IMR-90 (cell line): ENCODE data around the gene GNB1L. TPM values are rescaled to one million over a fixed set of nuclear protein-coding genes. Genes with fewer than 3 reads are reported as not detected.
A peak's percentile ranks its signal among the peaks of the same experiment; 100 is the strongest.

Source experiments
- ATAC-seq: fragments of 200-7000 bp; cut with Tn5 transposase; 2 replicates; pipeline ENCODE4 v1.9.1; 2020; ENCODE audit warnings: low read depth, mild to moderate bottlenecking, moderate library complexity
- BruUV-seq: library from RNA; stranded (reverse); fragments of 400-500 nt; replicated peaks from 2 replicates; lab custom pipeline; 2021; lab: Mats Ljungman, UMichigan
- CTCF ChIA-PET: fragments of 300-600 bp; formaldehyde crosslinking; extraction: SDS; loops from one replicate; lab custom pipeline; 2021; ENCODE audit warnings: antibody characterized with exemption; lab: Yijun Ruan, JAX
- POLR2A ChIA-PET: fragments of 300-600 bp; sonication (Branson Sonifier 250); formaldehyde crosslinking; loops from one replicate; lab custom pipeline; 2022; ENCODE audit warnings: antibody characterized with exemption; ENCODE audit not compliant: unreplicated experiment; lab: Charles Lee
- DNase-seq: peaks from one replicate; pipeline ENCODE4 v3.0.0; 2013
- H2AFZ ChIP-seq: replicated peaks from 2 replicates; pipeline ENCODE3; 2013; ENCODE audit warnings: low read length, mild to moderate bottlenecking; ENCODE audit not compliant: poor library complexity
- H2AK5ac ChIP-seq: 2 replicates; pipeline ENCODE4 v1.6.1; 2013; ENCODE audit warnings: low read depth, low read length, inconsistent platforms
- H2AK9ac ChIP-seq: replicated peaks from 2 replicates; pipeline ENCODE3; 2013; ENCODE audit warnings: mild to moderate bottlenecking, low read depth, low read length, moderate library complexity; ENCODE audit not compliant: poor library complexity
- H2BK120ac ChIP-seq: 2 replicates; pipeline ENCODE4 v1.6.1; 2013; ENCODE audit warnings: low read depth, low read length, inconsistent platforms
- H2BK15ac ChIP-seq: 3 replicates; pipeline ENCODE4 v1.6.1; 2013; ENCODE audit warnings: low read depth, low read length, inconsistent platforms
- H2BK20ac ChIP-seq: 2 replicates; pipeline ENCODE4 v1.6.1; 2013; ENCODE audit warnings: low read depth, mild to moderate bottlenecking, inconsistent platforms, low read length, moderate library complexity
- H2BK5ac ChIP-seq: 2 replicates; pipeline ENCODE4 v1.6.1; 2013; ENCODE audit warnings: mild to moderate bottlenecking, low read depth, low read length, inconsistent platforms; ENCODE audit not compliant: poor library complexity, severe bottlenecking
- H3K14ac ChIP-seq: replicated peaks from 2 replicates; pipeline ENCODE4 v1.6.1; 2013; ENCODE audit warnings: low read depth, low read length, inconsistent platforms
- H3K18ac ChIP-seq: 2 replicates; pipeline ENCODE4 v1.6.1; 2013; ENCODE audit warnings: low read depth, low read length, control low read depth
- H3K23ac ChIP-seq: 2 replicates; pipeline ENCODE4 v1.6.1; 2013; ENCODE audit warnings: low read depth, low read length, inconsistent platforms
- H3K27ac ChIP-seq: 2 replicates; pipeline ENCODE4 v1.5.1; 2013; ENCODE audit warnings: mild to moderate bottlenecking, control low read depth, low read length; ENCODE audit not compliant: insufficient read depth
- H3K27me3 ChIP-seq: 2 replicates; pipeline ENCODE4 v1.6.1; 2013; ENCODE audit warnings: low read length; ENCODE audit not compliant: control insufficient read depth, insufficient read depth
- H3K36me3 ChIP-seq: 2 replicates; pipeline ENCODE4 v1.6.1; 2013; ENCODE audit warnings: low read length, mixed read lengths; ENCODE audit not compliant: control insufficient read depth, insufficient read depth
- H3K4ac ChIP-seq: 2 replicates; pipeline ENCODE4 v1.6.1; 2013; ENCODE audit warnings: low read depth, low read length, inconsistent platforms
- H3K4me1 ChIP-seq: 2 replicates; pipeline ENCODE4 v1.6.1; 2013; ENCODE audit warnings: low read length, mixed read lengths; ENCODE audit not compliant: control insufficient read depth, insufficient read depth
- H3K4me2 ChIP-seq: 2 replicates; pipeline ENCODE4 v1.6.1; 2013; ENCODE audit warnings: low read depth, mild to moderate bottlenecking, control low read depth, low read length, moderate library complexity
- H3K4me3 ChIP-seq: 2 replicates; pipeline ENCODE4 v1.5.1; 2013; ENCODE audit warnings: low read depth, mild to moderate bottlenecking, control low read depth, low read length, moderate library complexity; ENCODE audit not compliant: insufficient read depth
- H3K56ac ChIP-seq: 2 replicates; pipeline ENCODE4 v1.6.1; 2013; ENCODE audit warnings: low read length, inconsistent platforms; ENCODE audit not compliant: insufficient read depth; ENCODE audit errors: extremely low read depth
- H3K79me1 ChIP-seq, 2 experiments: 2 replicates each; pipeline ENCODE4 v1.6.1; 2013; ENCODE audit warnings: low read length in 2 of 2, inconsistent platforms in 1 of 2, low read depth in 1 of 2
- H3K9ac ChIP-seq: 2 replicates; pipeline ENCODE4 v1.6.1; 2013; ENCODE audit warnings: low read depth, low read length, control low read depth
- H3K9me1 ChIP-seq: 2 replicates; pipeline ENCODE4 v1.6.1; 2013; ENCODE audit warnings: low read length, inconsistent platforms; ENCODE audit not compliant: insufficient read depth
- H3K9me3 ChIP-seq: 2 replicates; pipeline ENCODE4 v1.6.1; 2013; ENCODE audit warnings: low read length; ENCODE audit not compliant: control insufficient read depth, insufficient read depth
- H4K20me1 ChIP-seq: 2 replicates; pipeline ENCODE4 v1.6.1; 2013; ENCODE audit warnings: low read length, inconsistent platforms; ENCODE audit not compliant: insufficient read depth
- H4K5ac ChIP-seq: 2 replicates; pipeline ENCODE4 v1.6.1; 2013; ENCODE audit warnings: mild to moderate bottlenecking, low read depth, low read length, control low read depth
- H4K8ac ChIP-seq, 2 experiments: 2 replicates each; pipeline ENCODE4 v1.6.1; 2013; ENCODE audit warnings: low read depth in 2 of 2, low read length in 2 of 2, control low read depth in 1 of 2, inconsistent platforms in 1 of 2
- H4K91ac ChIP-seq: 2 replicates; pipeline ENCODE4 v1.6.1; 2013; ENCODE audit warnings: low read depth, low read length, inconsistent platforms; ENCODE audit not compliant: insufficient read depth
- BHLHE40 ChIP-seq: fragments of 150-350 bp; IDR thresholded peaks from 2 replicates; pipeline ENCODE4 v1.6.1; 2016; ENCODE audit warnings: mild to moderate bottlenecking, low read depth, low read length
- CEBPB ChIP-seq: IDR thresholded peaks from 2 replicates; pipeline ENCODE4 v1.6.1; 2012; ENCODE audit warnings: low read depth, low read length, improper control_type of control experiment
- CHD1 ChIP-seq: IDR thresholded peaks from 2 replicates; pipeline ENCODE4 v1.6.1; 2012; ENCODE audit warnings: low read depth, low read length, improper control_type of control experiment
- CTCF ChIP-seq: conservative IDR thresholded peaks from 2 replicates; pipeline ENCODE4 v1.5.1; 2012; ENCODE audit warnings: mild to moderate bottlenecking, low read depth, low read length, improper control_type of control experiment
- FOS ChIP-seq: fragments of 150-350 bp; IDR thresholded peaks from 2 replicates; pipeline ENCODE4 v1.6.1; 2016; ENCODE audit warnings: low read depth, low read length
- MAFK ChIP-seq: IDR thresholded peaks from 2 replicates; pipeline ENCODE4 v1.6.1; 2012; ENCODE audit warnings: low read depth, low read length, improper control_type of control experiment
- MAZ ChIP-seq: IDR thresholded peaks from 2 replicates; pipeline ENCODE4 v1.6.1; 2012; ENCODE audit warnings: low read depth, mild to moderate bottlenecking, low read length, improper control_type of control experiment, moderate library complexity, borderline replicate concordance
- NFE2L2 ChIP-seq: fragments of 150-350 bp; IDR thresholded peaks from 2 replicates; pipeline ENCODE4 v1.6.1; 2016; ENCODE audit warnings: low read depth, mild to moderate bottlenecking, low read length
- POLR2A ChIP-seq: IDR thresholded peaks from 2 replicates; pipeline ENCODE4 v1.6.1; 2012; ENCODE audit warnings: mild to moderate bottlenecking, low read depth, low read length
- RAD21 ChIP-seq: IDR thresholded peaks from 2 replicates; pipeline ENCODE4 v1.6.1; 2012; ENCODE audit warnings: low read length, improper control_type of control experiment
- RCOR1 ChIP-seq: IDR thresholded peaks from 2 replicates; pipeline ENCODE4 v1.6.1; 2012; ENCODE audit warnings: mild to moderate bottlenecking, low read length, improper control_type of control experiment; ENCODE audit not compliant: insufficient replicate concordance
- RFX5 ChIP-seq: IDR thresholded peaks from 2 replicates; pipeline ENCODE4 v1.8.0; 2012; ENCODE audit warnings: low read depth, mild to moderate bottlenecking, low read length, moderate library complexity
- SMC3 ChIP-seq: fragments of 150-350 bp; IDR thresholded peaks from 2 replicates; pipeline ENCODE4 v1.6.1; 2016; ENCODE audit warnings: low read depth, mild to moderate bottlenecking, antibody characterized with exemption, low read length, moderate library complexity
- WGBS, 2 experiments: methylation state at CpG; one replicate each; pipeline versions ENCODE4 v1.1.5 to v1.1.7; 2013; ENCODE audit warnings: missing lambda C conversion rate in 2 of 2; ENCODE audit not compliant: insufficient read length in 1 of 2; ENCODE audit errors: extremely low coverage in 2 of 2; 5-methylcytosine and 5-hydroxymethylcytosine counted together
- dilution Hi-C: fragments of 300-500 bp; cut with HindIII; formaldehyde crosslinking; loops from one replicate; pipeline ENCODE4 v1.14.3; 2018; ENCODE audit warnings: low sequenced_read_pairs; ENCODE audit not compliant: unreplicated experiment
- in situ Hi-C: fragments of 300-500 bp; cut with MboI; formaldehyde crosslinking; loops from 3 replicates; pipeline ENCODE4 v1.14.3; 2019; ENCODE audit warnings: low sequenced_read_pairs, inconsistent platforms, mixed read lengths
- intact Hi-C: fragments of 100-400 bp; cut with micrococcal nuclease; formaldehyde crosslinking; loops from 2 replicates; pipeline ENCODE4 v1.10.0; 2022
- polyA plus RNA-seq, 3 experiments: library from polyadenylated mRNA; depleted of rRNA; stranded (reverse); fragments of >200 nt; gene quantifications; 2 replicates each; pipeline ENCODE4 v1.2.3, GENCODE V29; 2012; ENCODE audit warnings: low replicate concordance in 1 of 3
- total RNA-seq: library from RNA; depleted of rRNA; stranded (reverse); fragments of >200 nt; gene quantifications from 2 replicates; pipeline ENCODE4 v1.2.3, GENCODE V29; 2012
- TF ChIP-seq, protein P1 (sequence below): fragments of 150-350 bp; IDR thresholded peaks from 2 replicates; pipeline ENCODE4 v1.6.1; 2017; ENCODE audit warnings: mild to moderate bottlenecking, antibody characterized with exemption, low read length, low read depth
- TF ChIP-seq, protein P2 (sequence below): fragments of 150-350 bp; IDR thresholded peaks from 2 replicates; pipeline ENCODE4 v1.6.1; 2016; ENCODE audit warnings: low read depth, mild to moderate bottlenecking, low read length, moderate library complexity, borderline replicate concordance

Gene GNB1L
- total and polyA plus RNA-seq, 2 of the 4 experiments (the other 2 are of a cell fraction): 2.5 to 4.4 TPM

DNA sequence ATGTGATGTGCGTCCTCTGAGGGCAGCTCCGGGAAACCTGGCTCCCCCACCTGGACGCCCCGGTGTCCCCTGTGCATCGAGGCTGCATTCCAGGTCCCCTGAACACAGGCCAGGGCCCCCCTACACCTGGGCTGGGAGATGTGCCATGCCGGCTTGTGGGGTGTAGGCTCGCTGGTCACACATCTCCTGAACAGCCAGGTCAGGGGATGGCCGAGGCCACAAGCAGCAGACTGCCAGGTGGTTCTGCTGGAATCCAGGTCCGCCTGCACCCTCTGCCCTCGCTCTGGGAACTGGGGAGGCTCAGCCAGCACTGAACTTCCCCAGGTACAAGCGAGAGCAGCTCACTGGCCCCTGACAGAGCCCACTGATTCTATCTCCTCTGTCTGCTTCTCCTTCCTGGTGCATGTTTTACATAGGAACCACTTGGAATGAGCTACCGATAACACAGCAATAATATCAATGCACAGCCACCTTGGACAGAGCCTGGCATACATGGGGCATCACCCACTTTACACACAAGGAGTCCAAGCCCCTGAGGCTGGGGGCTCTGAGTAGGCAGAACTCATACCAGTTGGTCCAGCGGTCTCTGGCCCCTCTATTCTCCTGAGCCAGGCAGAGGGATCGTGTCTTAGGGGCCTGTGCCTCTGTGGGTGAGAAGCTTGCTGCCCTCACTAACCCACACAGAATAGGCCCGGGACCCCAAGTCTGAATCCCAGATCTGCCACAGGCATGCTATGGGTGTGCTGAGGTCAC is 47.3 kb downstream of the GNB1L start:
- no TSS peak for BruUV-seq
- H3K27me3 ChIP-seq: no peaks in the 10 kb centered on the region
- peak overlapping the region; percentile 63 for H2AFZ ChIP-seq
- DNase-seq (no peak), ATAC-seq (no peak)
- H3K18ac ChIP-seq: no peak overlapping the region
- dilution Hi-C loops: no loop called here
- H3K14ac ChIP-seq: no peak overlapping the region
- CTCF ChIA-PET: no interaction called here
- no peak overlapping the region for H3K4me2 ChIP-seq
- H2BK120ac ChIP-seq: no peak overlapping the region
- peaks cover 4% of the 10 kb centered on the region; the same call in 1 of the 2 replicates for H3K9me1 ChIP-seq
- no peak overlapping the region for H3K4me3 ChIP-seq
- in situ Hi-C loops: no loop called here
- POLR2A ChIA-PET: no interaction called here
- H2BK20ac ChIP-seq: no peak overlapping the region
- TF ChIP-seq, protein P1, sequence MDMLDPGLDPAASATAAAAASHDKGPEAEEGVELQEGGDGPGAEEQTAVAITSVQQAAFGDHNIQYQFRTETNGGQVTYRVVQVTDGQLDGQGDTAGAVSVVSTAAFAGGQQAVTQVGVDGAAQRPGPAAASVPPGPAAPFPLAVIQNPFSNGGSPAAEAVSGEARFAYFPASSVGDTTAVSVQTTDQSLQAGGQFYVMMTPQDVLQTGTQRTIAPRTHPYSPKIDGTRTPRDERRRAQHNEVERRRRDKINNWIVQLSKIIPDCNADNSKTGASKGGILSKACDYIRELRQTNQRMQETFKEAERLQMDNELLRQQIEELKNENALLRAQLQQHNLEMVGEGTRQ: no peak
- no peak for TF ChIP-seq RFX5
- TF ChIP-seq CTCF: no peak
- TF ChIP-seq FOS: no peak
- TF ChIP-seq MAZ: no peak
- no peak for TF ChIP-seq POLR2A
- no peak for TF ChIP-seq SMC3
- TF ChIP-seq NFE2L2: no peak
- TF ChIP-seq MAFK: no peak
- TF ChIP-seq RAD21: no peak
- no peak for TF ChIP-seq CHD1
- no peak for TF ChIP-seq RCOR1
- TF ChIP-seq CEBPB: no peak
- TF ChIP-seq, protein P2, sequence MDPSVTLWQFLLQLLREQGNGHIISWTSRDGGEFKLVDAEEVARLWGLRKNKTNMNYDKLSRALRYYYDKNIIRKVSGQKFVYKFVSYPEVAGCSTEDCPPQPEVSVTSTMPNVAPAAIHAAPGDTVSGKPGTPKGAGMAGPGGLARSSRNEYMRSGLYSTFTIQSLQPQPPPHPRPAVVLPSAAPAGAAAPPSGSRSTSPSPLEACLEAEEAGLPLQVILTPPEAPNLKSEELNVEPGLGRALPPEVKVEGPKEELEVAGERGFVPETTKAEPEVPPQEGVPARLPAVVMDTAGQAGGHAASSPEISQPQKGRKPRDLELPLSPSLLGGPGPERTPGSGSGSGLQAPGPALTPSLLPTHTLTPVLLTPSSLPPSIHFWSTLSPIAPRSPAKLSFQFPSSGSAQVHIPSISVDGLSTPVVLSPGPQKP: no peak
- no peak for TF ChIP-seq BHLHE40
- no peaks in the 10 kb centered on the region for H3K79me1 ChIP-seq
- no peak overlapping the region for H4K91ac ChIP-seq
- no peaks in the 10 kb centered on the region for H3K9me3 ChIP-seq
- no peak overlapping the region for H2BK5ac ChIP-seq
- no peak overlapping the region for H4K8ac ChIP-seq
- no peaks in the 10 kb centered on the region for H3K36me3 ChIP-seq
- H3K56ac ChIP-seq: no peak overlapping the region
- H2BK15ac ChIP-seq: no peak overlapping the region
- peaks cover 14% of the 10 kb centered on the region for H3K4me1 ChIP-seq
- intact Hi-C loops: no loop called here
- H3K23ac ChIP-seq: no peak overlapping the region
- no peak overlapping the region for H3K4ac ChIP-seq
- no peak overlapping the region for H2AK9ac ChIP-seq
- no peak overlapping the region for H3K27ac ChIP-seq
- no peak overlapping the region for H4K5ac ChIP-seq
- H3K9ac ChIP-seq: no peak overlapping the region
- H4K20me1 ChIP-seq: 0 out of 2 replicates have a peak, but pooled peaks cover 5% of the 10 kb centered on the region
- H2AK5ac ChIP-seq: no peak overlapping the region
- WGBS, 2 experiments: 95% methylated on average over 12 of the region's 15 CpGs; no CpG with 5 or more reads in 1 of the 2 experiments
